Panc1 (cell line): ENCODE data around the gene RAD50.

Experiments
- POLR2AphosphoS5 ChIP-seq: IDR thresholded peaks from 2 replicates; pipeline ENCODE4 v1.6.1; 2012; ENCODE audit warnings: mild to moderate bottlenecking, low read depth, low read length, moderate library complexity
- SIN3A ChIP-seq: IDR thresholded peaks from 2 replicates; pipeline ENCODE4 v1.6.1; 2012; ENCODE audit warnings: low read depth, mild to moderate bottlenecking, low read length, moderate library complexity, borderline replicate concordance; ENCODE audit not compliant: insufficient read depth
- TCF7L2 ChIP-seq: IDR thresholded peaks from 2 replicates; pipeline ENCODE4 v1.6.1; 2011; ENCODE audit warnings: mild to moderate bottlenecking, low read depth, low read length, inconsistent platforms
- TF ChIP-seq, protein P1 (sequence below): fragments of 450-650 bp; IDR thresholded peaks from 2 replicates; pipeline ENCODE4 v1.5.1; 2017; ENCODE audit warnings: mild to moderate bottlenecking
- TF ChIP-seq, protein P2 (sequence below), 2 experiments: IDR thresholded peaks; 2 replicates each; pipeline ENCODE4 v1.6.1; 2011 to 2012; ENCODE audit warnings: low read depth in 2 of 2, control low read depth in 1 of 2, low read length in 1 of 2, mild to moderate bottlenecking in 1 of 2, moderate library complexity in 1 of 2; ENCODE audit not compliant: insufficient read depth in 1 of 2

DNA sequence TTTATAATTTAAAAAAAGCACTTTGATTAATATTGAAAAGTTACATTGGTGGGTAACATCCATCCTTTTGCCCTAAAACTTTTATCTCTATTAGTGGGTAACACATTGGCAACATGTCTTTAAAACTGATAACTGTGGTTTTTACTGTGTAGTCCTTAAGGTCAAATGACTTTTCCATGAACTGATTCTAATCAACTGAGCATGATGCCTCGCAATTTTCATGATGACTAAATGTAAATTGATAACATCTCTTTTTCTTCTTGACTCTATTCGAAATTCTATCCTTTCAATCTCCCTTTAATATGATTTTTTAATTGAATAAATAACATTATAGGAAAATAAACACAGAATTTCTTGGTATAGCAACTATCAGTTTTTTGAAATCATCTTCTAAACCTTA lies 7.2 kb upstream of the RAD50 start:
- TF ChIP-seq, protein P1, sequence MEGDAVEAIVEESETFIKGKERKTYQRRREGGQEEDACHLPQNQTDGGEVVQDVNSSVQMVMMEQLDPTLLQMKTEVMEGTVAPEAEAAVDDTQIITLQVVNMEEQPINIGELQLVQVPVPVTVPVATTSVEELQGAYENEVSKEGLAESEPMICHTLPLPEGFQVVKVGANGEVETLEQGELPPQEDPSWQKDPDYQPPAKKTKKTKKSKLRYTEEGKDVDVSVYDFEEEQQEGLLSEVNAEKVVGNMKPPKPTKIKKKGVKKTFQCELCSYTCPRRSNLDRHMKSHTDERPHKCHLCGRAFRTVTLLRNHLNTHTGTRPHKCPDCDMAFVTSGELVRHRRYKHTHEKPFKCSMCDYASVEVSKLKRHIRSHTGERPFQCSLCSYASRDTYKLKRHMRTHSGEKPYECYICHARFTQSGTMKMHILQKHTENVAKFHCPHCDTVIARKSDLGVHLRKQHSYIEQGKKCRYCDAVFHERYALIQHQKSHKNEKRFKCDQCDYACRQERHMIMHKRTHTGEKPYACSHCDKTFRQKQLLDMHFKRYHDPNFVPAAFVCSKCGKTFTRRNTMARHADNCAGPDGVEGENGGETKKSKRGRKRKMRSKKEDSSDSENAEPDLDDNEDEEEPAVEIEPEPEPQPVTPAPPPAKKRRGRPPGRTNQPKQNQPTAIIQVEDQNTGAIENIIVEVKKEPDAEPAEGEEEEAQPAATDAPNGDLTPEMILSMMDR = no peak
- TF ChIP-seq, protein P2, sequence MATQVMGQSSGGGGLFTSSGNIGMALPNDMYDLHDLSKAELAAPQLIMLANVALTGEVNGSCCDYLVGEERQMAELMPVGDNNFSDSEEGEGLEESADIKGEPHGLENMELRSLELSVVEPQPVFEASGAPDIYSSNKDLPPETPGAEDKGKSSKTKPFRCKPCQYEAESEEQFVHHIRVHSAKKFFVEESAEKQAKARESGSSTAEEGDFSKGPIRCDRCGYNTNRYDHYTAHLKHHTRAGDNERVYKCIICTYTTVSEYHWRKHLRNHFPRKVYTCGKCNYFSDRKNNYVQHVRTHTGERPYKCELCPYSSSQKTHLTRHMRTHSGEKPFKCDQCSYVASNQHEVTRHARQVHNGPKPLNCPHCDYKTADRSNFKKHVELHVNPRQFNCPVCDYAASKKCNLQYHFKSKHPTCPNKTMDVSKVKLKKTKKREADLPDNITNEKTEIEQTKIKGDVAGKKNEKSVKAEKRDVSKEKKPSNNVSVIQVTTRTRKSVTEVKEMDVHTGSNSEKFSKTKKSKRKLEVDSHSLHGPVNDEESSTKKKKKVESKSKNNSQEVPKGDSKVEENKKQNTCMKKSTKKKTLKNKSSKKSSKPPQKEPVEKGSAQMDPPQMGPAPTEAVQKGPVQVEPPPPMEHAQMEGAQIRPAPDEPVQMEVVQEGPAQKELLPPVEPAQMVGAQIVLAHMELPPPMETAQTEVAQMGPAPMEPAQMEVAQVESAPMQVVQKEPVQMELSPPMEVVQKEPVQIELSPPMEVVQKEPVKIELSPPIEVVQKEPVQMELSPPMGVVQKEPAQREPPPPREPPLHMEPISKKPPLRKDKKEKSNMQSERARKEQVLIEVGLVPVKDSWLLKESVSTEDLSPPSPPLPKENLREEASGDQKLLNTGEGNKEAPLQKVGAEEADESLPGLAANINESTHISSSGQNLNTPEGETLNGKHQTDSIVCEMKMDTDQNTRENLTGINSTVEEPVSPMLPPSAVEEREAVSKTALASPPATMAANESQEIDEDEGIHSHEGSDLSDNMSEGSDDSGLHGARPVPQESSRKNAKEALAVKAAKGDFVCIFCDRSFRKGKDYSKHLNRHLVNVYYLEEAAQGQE (IDR thresholded peaks at IDR 0.05; ENCODE audit: insufficient read depth in 1 of 2, low read depth in 2 of 2, low read length in 1 of 2) = no peak
- no peak for TF ChIP-seq POLR2AphosphoS5
- no peak for TF ChIP-seq TCF7L2
- TF ChIP-seq SIN3A = no peak
